GM21825 (cell line): ENCODE results near the gene B3GNT8.
"Not testable (repeated sequence)": the region's sequence is repeated elsewhere in the genome, so short reads cannot be mapped to it uniquely, and the experiment has no call there.

Source experiments
- ATAC-seq: cut with Tn5 transposase; IDR thresholded peaks from one replicate; pipeline ENCODE4 v1.9.1; 2021; ENCODE audit warnings: mild to moderate bottlenecking, moderate library complexity; ENCODE audit not compliant: unreplicated experiment

B3GNT8 gene

GRCh38 chr19:41395355-41395754 lies 31.8 kb downstream of the B3GNT8 start:
- no peak for ATAC-seq

GRCh38 chr19:41392775-41393174 lies 34.4 kb downstream of the B3GNT8 start:
- no peak for ATAC-seq

- no peak for ATAC-seq
Observed at GRCh38 chr19:41391618-41392017, 35.6 kb downstream of the B3GNT8 start.

DNA sequence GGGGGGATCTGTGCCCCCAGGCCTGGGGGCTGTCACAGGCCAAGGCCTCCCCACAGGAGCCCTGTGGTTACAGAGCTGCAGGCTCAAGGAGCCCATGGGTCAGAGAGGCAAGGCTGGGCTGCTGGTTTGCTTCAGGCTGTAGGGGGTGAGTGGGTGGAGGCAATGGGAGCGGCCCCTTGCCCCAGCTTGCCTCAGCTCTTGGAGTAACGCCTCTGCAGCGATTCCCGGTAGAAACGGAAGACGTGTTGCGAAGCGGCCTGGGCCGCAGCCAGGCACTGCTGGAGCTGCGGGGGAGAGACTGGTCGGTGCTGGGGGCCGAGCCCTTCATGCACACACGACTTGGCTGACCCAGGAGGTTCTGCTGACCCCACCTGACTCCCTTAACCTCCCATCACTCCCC lies 40.7 kb downstream of the B3GNT8 start:
- no peak for ATAC-seq

DNA sequence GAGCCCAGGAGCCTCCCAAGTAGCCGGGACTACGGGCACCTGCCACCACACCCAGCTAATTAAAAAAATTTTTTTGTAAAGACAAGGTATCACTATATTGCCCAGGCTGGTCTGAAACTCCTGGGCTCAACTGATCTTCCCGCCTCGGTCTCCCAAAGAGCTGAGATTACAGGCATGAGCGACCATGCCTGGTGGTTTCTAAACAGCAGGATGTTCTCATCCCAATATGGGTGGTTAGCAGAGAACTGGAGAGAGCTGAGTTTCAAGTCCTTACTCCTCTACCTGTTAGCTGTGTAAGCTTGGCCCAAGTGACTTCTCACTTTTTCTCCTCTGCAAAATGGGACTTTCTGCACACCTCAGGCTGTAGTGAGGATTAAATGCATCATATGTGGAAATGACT lies 42.8 kb downstream of the B3GNT8 start:
- ATAC-seq = no peak

- ATAC-seq = not testable (repeated sequence)
Observed at GRCh38 chr19:41381536-41381935, 45.6 kb downstream of the B3GNT8 start.

- ATAC-seq = peak; percentile 69
Observed at GRCh38 chr19:41377977-41378709, 49.0 kb downstream of the B3GNT8 start.

DNA sequence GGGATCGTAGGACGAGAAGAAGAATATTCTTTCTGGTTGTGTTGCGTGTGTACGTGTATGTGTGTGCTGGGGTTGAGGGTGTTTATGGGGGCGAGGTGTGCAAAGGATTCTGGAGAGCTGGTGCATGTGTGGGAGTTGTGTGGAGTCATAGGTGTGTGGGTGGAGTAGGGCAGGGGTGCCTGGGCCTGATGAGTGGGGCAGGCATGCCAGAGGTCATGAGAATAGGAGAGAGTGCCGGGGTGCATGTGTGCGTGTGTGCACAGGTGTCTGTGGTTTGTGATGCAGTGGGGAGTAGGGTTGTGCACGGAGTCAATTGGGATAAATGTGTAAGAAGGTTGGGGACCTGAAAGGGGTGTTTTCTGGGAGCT lies 50.2 kb downstream of the B3GNT8 start:
- no peak for ATAC-seq

GRCh38 chr19:41376241-41376997 lies 50.8 kb downstream of the B3GNT8 start, which contains the start of gene TMEM91:
TMEM91 (plus strand) TSS chr19:41376533; CDS start chr19:41378310, 1,777 bp downstream.
- ATAC-seq = no peak
